Neural progenitor cell (in vitro differentiated cells): Measurements from ENCODE around the gene PRR4. TPM values are rescaled to one million over a fixed set of nuclear protein-coding genes. Genes with fewer than 3 reads are reported as not detected.

Experiments used
- DNase-seq: peaks from one replicate; pipeline ENCODE4 v3.0.0-alpha.2; 2016; ENCODE audit warnings: low spot score
- H2AFZ ChIP-seq: fragments of 200-600 bp; sonication (generic); replicated peaks from 2 replicates; pipeline ENCODE4 v1.6.1; 2016; ENCODE audit warnings: antibody characterized with exemption
- H3F3A ChIP-seq: fragments of 200-600 bp; sonication (generic); 2 replicates; pipeline ENCODE4 v1.6.1; 2016; ENCODE audit warnings: antibody characterized with exemption, low read depth
- H3K27ac ChIP-seq: fragments of 200-600 bp; sonication (generic); 2 replicates; pipeline ENCODE4 v1.5.1; 2016; ENCODE audit warnings: mild to moderate bottlenecking
- H3K27me3 ChIP-seq: fragments of 200-600 bp; sonication (generic); 2 replicates; pipeline ENCODE4 v1.6.1; 2016; ENCODE audit warnings: mild to moderate bottlenecking, moderate library complexity
- H3K36me3 ChIP-seq: fragments of 200-600 bp; sonication (generic); 2 replicates; pipeline ENCODE4 v1.5.1; 2016
- H3K4me1 ChIP-seq: fragments of 200-600 bp; sonication (generic); 2 replicates; pipeline ENCODE4 v1.6.1; 2016; ENCODE audit warnings: mixed run types
- H3K4me2 ChIP-seq: fragments of 200-600 bp; sonication (generic); 2 replicates; pipeline ENCODE4 v1.6.1; 2016
- H3K4me3 ChIP-seq: fragments of 200-600 bp; sonication (generic); 2 replicates; pipeline ENCODE4 v1.5.1; 2016
- H3K79me2 ChIP-seq: fragments of 200-600 bp; sonication (generic); 2 replicates; pipeline ENCODE4 v1.6.1; 2016; ENCODE audit warnings: low read depth
- H3K9ac ChIP-seq: fragments of 200-600 bp; sonication (generic); 2 replicates; pipeline ENCODE4 v1.6.1; 2016
- H3K9me3 ChIP-seq: fragments of 200-600 bp; sonication (generic); 2 replicates; pipeline ENCODE4 v1.5.1; 2016; ENCODE audit warnings: low read depth
- H4K20me1 ChIP-seq: fragments of 200-600 bp; sonication (generic); 2 replicates; pipeline ENCODE4 v1.6.1; 2016; ENCODE audit warnings: low read depth
- H3K27ac Mint-ChIP-seq: 3 replicates; pipeline ENCODE4 v1.8.0; 2021; ENCODE audit warnings: mixed read lengths
- H3K27me3 Mint-ChIP-seq: 2 replicates; pipeline ENCODE4 v1.8.0; 2022; ENCODE audit warnings: low read depth, mild to moderate bottlenecking, inconsistent platforms, moderate library complexity, mixed read lengths; ENCODE audit not compliant: insufficient read depth
- H3K36me3 Mint-ChIP-seq: 3 replicates; pipeline ENCODE4 v1.8.0; 2021; ENCODE audit warnings: mixed read lengths
- H3K4me1 Mint-ChIP-seq: 3 replicates; pipeline ENCODE4 v1.8.0; 2021; ENCODE audit warnings: mixed read lengths
- H3K4me3 Mint-ChIP-seq: 3 replicates; pipeline ENCODE4 v1.8.0; 2021; ENCODE audit warnings: mild to moderate bottlenecking, moderate library complexity, mixed read lengths
- H3K9me3 Mint-ChIP-seq: 3 replicates; pipeline ENCODE4 v1.8.0; 2020; ENCODE audit warnings: mixed read lengths
- EZH2 ChIP-seq: fragments of 200-600 bp; sonication (generic); IDR thresholded peaks from 2 replicates; pipeline ENCODE4 v1.6.1; 2017; ENCODE audit warnings: antibody characterized with exemption, mild to moderate bottlenecking, moderate library complexity
- EZH2phosphoT487 ChIP-seq: fragments of 200-600 bp; sonication (generic); IDR thresholded peaks from 2 replicates; pipeline ENCODE4 v1.6.1; 2017; ENCODE audit warnings: antibody characterized with exemption
- total RNA-seq: library from RNA; depleted of rRNA; stranded (reverse); fragments of >200 nt; gene quantifications from 2 replicates; pipeline ENCODE4 v1.2.3, GENCODE V29; 2015; ENCODE audit warnings: low replicate concordance
- TF ChIP-seq, protein P1 (sequence below): fragments of 200-600 bp; sonication (generic); IDR thresholded peaks from 2 replicates; pipeline ENCODE4 v1.5.1; 2017; ENCODE audit warnings: antibody characterized with exemption, mild to moderate bottlenecking

Gene PRR4, protein sequence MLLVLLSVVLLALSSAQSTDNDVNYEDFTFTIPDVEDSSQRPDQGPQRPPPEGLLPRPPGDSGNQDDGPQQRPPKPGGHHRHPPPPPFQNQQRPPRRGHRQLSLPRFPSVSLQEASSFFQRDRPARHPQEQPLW
- 0.69 and 2.6 TPM in 2 replicates for total RNA-seq

DNA sequence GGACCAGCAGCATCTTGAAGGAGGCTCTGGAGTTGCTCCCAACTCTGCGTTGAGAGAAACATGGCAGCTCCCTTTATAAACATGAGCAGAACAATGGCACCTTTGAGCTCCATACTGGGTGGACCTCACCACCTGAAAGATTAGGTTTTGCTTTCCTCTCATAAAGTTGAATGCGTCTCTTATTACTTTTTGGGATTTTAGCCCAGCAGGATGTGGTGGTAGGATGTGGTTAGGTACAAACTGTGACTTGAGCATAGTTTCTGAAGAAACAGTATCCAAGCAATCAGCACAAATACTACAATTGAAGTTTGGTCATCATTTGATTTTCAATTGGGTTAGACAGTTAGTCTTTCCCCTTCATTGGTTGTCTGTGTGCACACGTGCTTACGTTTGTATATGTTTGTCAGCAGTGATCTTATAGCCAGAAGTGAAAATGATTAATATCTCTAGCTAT, at the start of gene PRR4:
TSS of gene PRR4 (minus strand) at position 51 of the 454 bp plus-strand sequence. CDS start at position 13, 38 bp downstream.
- no peak within 1 kb of the TSS for H3K27ac Mint-ChIP-seq
- no peak for DNase-seq
- no peaks in the 10 kb centered on the region for H4K20me1 ChIP-seq
- no peaks in the 10 kb centered on the region for H3K27me3 Mint-ChIP-seq
- no peaks in the 10 kb centered on the region for H3K4me1 ChIP-seq
- H3K4me3 Mint-ChIP-seq, result no peak within 1 kb of the TSS
- no peaks in the 10 kb centered on the region for H3K79me2 ChIP-seq
- H3K36me3 ChIP-seq, result no peaks in the 10 kb centered on the region
- no peak within 1 kb of the TSS for H3K27ac ChIP-seq
- no peaks in the 10 kb centered on the region for H3F3A ChIP-seq
- H3K4me3 ChIP-seq, result no peak within 1 kb of the TSS
- no peaks in the 10 kb centered on the region for H3K4me1 Mint-ChIP-seq
- no peak within 1 kb of the TSS for H3K4me2 ChIP-seq
- no peak within 1 kb of the TSS for H3K9ac ChIP-seq
- TF ChIP-seq, protein P1, sequence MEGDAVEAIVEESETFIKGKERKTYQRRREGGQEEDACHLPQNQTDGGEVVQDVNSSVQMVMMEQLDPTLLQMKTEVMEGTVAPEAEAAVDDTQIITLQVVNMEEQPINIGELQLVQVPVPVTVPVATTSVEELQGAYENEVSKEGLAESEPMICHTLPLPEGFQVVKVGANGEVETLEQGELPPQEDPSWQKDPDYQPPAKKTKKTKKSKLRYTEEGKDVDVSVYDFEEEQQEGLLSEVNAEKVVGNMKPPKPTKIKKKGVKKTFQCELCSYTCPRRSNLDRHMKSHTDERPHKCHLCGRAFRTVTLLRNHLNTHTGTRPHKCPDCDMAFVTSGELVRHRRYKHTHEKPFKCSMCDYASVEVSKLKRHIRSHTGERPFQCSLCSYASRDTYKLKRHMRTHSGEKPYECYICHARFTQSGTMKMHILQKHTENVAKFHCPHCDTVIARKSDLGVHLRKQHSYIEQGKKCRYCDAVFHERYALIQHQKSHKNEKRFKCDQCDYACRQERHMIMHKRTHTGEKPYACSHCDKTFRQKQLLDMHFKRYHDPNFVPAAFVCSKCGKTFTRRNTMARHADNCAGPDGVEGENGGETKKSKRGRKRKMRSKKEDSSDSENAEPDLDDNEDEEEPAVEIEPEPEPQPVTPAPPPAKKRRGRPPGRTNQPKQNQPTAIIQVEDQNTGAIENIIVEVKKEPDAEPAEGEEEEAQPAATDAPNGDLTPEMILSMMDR, result no peak
- TF ChIP-seq EZH2phosphoT487 (no peak), EZH2 (no peak)
- no peaks in the 10 kb centered on the region for H3K9me3 ChIP-seq
- H3K36me3 Mint-ChIP-seq, result peaks cover 17% of the 10 kb centered on the region
- no peak within 1 kb of the TSS for H2AFZ ChIP-seq
- no peaks in the 10 kb centered on the region for H3K9me3 Mint-ChIP-seq
- no peaks in the 10 kb centered on the region for H3K27me3 ChIP-seq

DNA sequence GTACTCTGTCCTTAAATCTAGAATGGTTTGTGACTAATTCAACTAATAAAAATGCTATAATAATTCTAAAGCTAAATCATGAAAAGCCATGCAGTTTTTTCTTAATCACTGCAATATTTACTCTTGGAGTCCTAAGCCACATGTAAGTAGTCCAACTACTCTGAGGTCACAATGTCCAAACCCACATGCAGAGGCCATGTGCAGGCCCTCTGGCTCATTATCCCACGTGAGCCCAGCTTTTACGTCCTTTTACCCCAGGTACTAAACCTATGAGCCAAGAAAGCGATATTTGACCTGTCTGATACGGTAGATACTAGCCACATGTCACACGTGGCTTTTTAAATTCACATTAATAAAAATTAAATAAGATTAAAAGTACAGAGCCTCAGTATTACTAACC, 47.6 kb upstream of the PRR4 start:
- no peak overlapping the region for H2AFZ ChIP-seq
- no peak overlapping the region for H3K4me3 Mint-ChIP-seq
- H3K36me3 ChIP-seq, result no peaks in the 10 kb centered on the region
- DNase-seq, result no peak
- H3K27ac Mint-ChIP-seq, result no peak overlapping the region
- no peak overlapping the region for H3K27ac ChIP-seq
- H4K20me1 ChIP-seq, result no peaks in the 10 kb centered on the region
- H3K79me2 ChIP-seq, result no peaks in the 10 kb centered on the region
- no peak overlapping the region for H3K4me2 ChIP-seq
- H3K9ac ChIP-seq, result no peak overlapping the region
- H3K4me1 Mint-ChIP-seq, result no peaks in the 10 kb centered on the region
- no peaks in the 10 kb centered on the region for H3K27me3 ChIP-seq
- H3K27me3 Mint-ChIP-seq, result peaks cover 7% of the 10 kb centered on the region
- no peaks in the 10 kb centered on the region for H3F3A ChIP-seq
- H3K4me1 ChIP-seq, result no peaks in the 10 kb centered on the region
- no peak overlapping the region for H3K4me3 ChIP-seq
- no peaks in the 10 kb centered on the region for H3K9me3 ChIP-seq
- H3K9me3 Mint-ChIP-seq, result peaks cover 13% of the 10 kb centered on the region
- TF ChIP-seq EZH2 (no peak), EZH2phosphoT487 (no peak)
- TF ChIP-seq, protein P1, result no peak
- peaks cover 18% of the 10 kb centered on the region for H3K36me3 Mint-ChIP-seq

DNA sequence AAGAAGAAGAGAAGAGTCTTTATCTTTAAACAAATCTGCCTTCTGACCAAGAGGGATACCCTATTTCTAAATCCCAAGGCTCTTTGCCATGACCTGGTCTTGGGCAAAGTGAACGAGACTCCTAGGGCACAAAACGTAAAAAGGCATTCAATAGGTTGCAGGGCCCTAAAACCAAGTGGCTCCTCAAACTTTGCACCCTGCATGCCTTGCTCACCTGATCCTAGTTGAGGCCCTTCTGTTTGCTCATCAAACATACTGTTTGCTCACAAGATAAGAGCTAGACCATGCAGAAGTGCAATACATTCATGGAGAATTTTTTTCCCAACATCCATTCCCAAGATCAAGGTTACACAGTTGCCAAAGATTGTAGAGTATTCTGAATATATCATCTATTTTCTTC, 42.7 kb upstream of the PRR4 start:
- peaks cover 3% of the 10 kb centered on the region for H3K4me1 Mint-ChIP-seq
- H3K4me1 ChIP-seq, result no peaks in the 10 kb centered on the region
- H3K9ac ChIP-seq, result no peak overlapping the region
- H3K27me3 Mint-ChIP-seq, result peaks cover 3% of the 10 kb centered on the region
- no peak overlapping the region for H3K27ac ChIP-seq
- H3K4me2 ChIP-seq, result no peak overlapping the region
- no peaks in the 10 kb centered on the region for H3K36me3 ChIP-seq
- H3K36me3 Mint-ChIP-seq, result peaks cover 15% of the 10 kb centered on the region
- no peaks in the 10 kb centered on the region for H4K20me1 ChIP-seq
- H3K9me3 ChIP-seq, result no peaks in the 10 kb centered on the region
- no peaks in the 10 kb centered on the region for H3K79me2 ChIP-seq
- H3F3A ChIP-seq, result no peaks in the 10 kb centered on the region
- no peak for DNase-seq
- no peak overlapping the region for H3K27ac Mint-ChIP-seq
- no peak overlapping the region for H3K4me3 Mint-ChIP-seq
- H2AFZ ChIP-seq, result no peak overlapping the region
- H3K9me3 Mint-ChIP-seq, result no peaks in the 10 kb centered on the region
- H3K27me3 ChIP-seq, result no peaks in the 10 kb centered on the region
- TF ChIP-seq EZH2phosphoT487, result no peak
- no peak for TF ChIP-seq EZH2
- TF ChIP-seq, protein P1, result no peak
- H3K4me3 ChIP-seq, result no peak overlapping the region
